GM13977 (cell line): ENCODE results near the gene F2RL2.

ENCODE experiments used
- DNase-seq: peaks from one replicate; pipeline ENCODE4 v3.0.0; 2012; ENCODE audit warnings: low spot score
- CTCF ChIP-seq: IDR thresholded peaks from 2 replicates; pipeline ENCODE4 v1.5.1; 2012; ENCODE audit warnings: mild to moderate bottlenecking, control low read depth; ENCODE audit not compliant: insufficient read depth; ENCODE audit errors: extremely low read depth, missing control alignments
- in situ Hi-C: fragments of 300-500 bp; cut with MboI; formaldehyde crosslinking; loops from one replicate; pipeline ENCODE4 v1.12.0; 2022; ENCODE audit warnings: low sequenced_read_pairs, low pct_unique_long_range_greater_than_20kb, mixed read lengths, inconsistent platforms; ENCODE audit not compliant: unreplicated experiment

Gene F2RL2

GRCh38 chr5:76617229-76617628 is 6.0 kb downstream of the F2RL2 start:
- no peak for DNase-seq
- in situ Hi-C loops: no loop called here
- TF ChIP-seq CTCF: no peak

- DNase-seq: no peak
- no peak for TF ChIP-seq CTCF
- in situ Hi-C loops: no loop called here
Measured at GRCh38 chr5:76616206-76616605, 7.0 kb downstream of the F2RL2 start.

- no peak for DNase-seq
- TF ChIP-seq CTCF: no peak
- in situ Hi-C loops: no loop called here
Measured at GRCh38 chr5:76615759-76616158, 7.4 kb downstream of the F2RL2 start.

- in situ Hi-C loops: no loop called here
- no peak for DNase-seq
- TF ChIP-seq CTCF: no peak
Measured at GRCh38 chr5:76612942-76613341, 10.3 kb downstream of the F2RL2 start.

GRCh38 chr5:76610196-76610595 is 13.0 kb downstream of the F2RL2 start:
- no peak for TF ChIP-seq CTCF
- DNase-seq: no peak
- in situ Hi-C loops: no loop called here

GRCh38 chr5:76608833-76609232 is 14.4 kb downstream of the F2RL2 start:
- TF ChIP-seq CTCF: no peak
- peak; percentile 38 for DNase-seq
- in situ Hi-C loops: no loop called here

GRCh38 chr5:76607353-76607871 is 15.8 kb downstream of the F2RL2 start:
- in situ Hi-C loops: no loop called here
- no peak for TF ChIP-seq CTCF
- no peak for DNase-seq
